Dedifferentiated amniotic fluid mesenchymal stem cell (primary cell): Measurements from ENCODE around the gene CTSK.

Experiments
- DNase-seq: peaks from one replicate; pipeline ENCODE4 v3.0.0-alpha.2; 2016; ENCODE audit errors: extremely low spot score

CTSK gene

DNA sequence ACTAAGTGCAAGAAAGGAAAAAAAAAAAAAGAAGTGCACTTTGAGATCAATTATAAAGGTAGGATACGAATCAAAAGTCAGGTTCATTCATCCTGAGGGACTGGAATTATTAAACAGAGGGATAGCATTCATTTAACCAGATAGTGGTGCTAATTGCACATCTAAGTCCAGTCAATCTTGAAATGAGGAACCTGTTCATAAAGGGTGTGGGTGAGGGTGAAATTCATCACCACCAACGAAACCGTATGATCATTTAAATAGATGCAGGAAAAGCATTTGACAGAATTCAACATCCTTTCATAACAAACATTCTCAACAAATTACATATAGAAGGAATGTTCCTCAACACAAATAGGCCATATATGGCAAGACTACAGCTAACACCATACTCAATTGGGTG, 48.0 kb downstream of the CTSK start:
- DNase-seq = no peak

DNA sequence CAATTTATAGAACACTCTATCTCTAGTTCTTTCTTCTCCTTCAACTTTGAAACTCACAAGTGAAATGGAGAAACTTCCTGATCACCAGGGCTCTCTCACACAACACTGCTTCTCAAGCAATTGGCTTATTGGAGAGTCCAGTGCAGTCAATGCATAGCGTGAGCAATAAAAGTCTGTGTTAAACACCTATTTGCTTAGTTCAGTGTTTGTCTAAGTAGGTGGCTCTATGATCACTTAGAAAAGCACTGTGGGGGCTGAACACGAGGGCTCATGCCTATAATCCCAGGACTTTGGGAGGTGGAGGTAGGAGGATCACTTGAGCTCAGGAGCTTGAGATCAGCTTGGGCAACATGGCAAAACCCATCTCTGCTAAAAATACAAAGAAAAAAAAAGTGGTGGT, 54.6 kb downstream of the CTSK start:
- DNase-seq = no peak

DNA sequence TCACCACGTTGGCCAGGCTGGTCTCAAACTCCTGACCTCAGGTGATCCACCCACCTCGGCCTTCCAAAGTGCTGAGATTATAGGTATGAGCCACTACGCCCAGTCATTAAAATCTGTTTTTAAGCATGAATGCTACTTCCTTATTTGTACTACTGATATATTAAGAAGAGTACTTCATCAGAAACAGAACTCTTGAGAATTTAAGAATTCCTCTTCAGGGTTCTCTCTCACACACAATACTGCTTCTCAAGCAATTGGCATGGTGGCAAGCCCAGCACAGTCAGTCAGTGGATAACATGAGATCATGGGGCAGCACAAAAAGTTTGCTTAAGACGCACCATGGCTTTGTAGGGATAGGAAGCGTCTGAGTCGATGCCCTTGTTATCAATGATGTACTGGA, 56.6 kb downstream of the CTSK start:
- DNase-seq = no peak

DNA sequence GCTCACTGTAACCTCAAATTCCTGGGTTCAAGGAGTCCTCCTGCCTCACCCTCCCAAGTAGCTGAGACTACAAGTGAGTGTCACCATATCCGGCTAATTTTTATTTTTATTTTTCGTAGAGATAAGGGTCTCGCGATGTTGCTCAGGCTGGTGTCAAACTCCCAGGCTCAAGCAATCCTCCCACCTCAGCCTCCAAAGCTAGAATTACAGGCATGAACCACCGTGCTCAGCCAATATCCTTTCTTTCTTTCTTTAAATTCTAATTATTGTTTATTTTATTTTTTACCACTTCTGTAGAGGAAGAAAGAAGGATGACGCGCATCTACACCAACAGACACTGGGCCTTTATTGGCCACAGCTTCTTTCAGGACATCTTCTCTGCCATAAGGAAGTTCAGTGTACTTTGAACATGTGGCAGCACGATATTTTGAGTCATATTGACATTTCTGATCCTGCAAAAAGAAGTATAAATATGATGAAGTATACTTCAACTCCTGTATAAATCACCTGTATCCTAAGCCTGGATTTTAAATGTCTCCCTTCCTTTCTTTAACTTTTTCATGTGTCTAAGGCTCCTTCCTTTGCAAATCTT, 58.2 kb downstream of the CTSK start:
- DNase-seq = no peak

DNA sequence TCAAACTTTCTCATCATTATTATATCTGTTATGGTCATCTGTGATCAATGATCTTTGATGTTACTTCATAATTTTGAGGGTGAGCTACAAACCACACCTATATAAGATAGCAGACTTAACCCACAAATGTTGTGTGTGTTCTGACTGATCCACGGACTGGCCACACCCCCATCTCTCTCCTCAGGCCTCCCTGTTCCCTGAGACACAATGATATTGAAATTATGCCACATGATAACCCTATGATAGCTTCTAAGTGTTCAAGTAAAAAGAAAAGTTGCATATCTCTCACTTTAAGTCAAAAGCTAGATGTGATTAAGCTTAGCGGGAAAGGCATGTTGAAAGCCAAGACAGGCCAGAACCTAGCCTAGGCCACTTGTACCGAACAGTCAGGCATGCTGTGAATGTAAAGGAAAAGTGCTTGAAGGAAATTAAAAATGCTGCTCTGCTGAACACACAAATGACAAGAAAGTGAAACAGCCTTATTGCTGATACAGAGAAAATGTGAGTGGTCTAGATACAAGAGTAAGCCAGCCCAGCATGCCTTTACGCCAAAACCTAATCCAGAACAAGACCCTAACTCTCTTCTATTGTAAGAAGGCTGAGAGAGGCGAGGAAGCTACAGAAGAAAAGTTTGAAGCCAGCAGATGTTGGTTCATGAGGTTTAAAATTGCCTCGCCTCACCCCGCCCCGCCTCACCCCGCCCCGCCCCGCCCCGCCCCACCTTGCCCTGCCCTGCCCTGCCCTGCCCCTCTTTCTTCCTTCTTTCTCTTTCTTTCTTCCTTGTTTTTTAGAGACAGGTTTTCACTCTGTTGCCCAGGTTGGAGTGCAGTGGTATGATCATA, 59.0 kb downstream of the CTSK start:
- no peak for DNase-seq
